HepG2 (cell line): ENCODE results near the gene CDT1. TPM values are rescaled to one million over a fixed set of nuclear protein-coding genes. Genes with fewer than 3 reads are reported as not detected.

ENCODE experiments used
- AHDC1 ChIP-seq: sonication (generic); formaldehyde crosslinking; IDR thresholded peaks from 2 replicates; pipeline ENCODE4 v1.5.1; 2020; ENCODE audit warnings: mild to moderate bottlenecking, missing genetic modification reagents, borderline replicate concordance
- DRAP1 ChIP-seq: IDR thresholded peaks from 2 replicates; pipeline ENCODE4 v1.6.1; 2016; ENCODE audit warnings: missing genetic modification reagents, missing compliant biosample characterization
- ELF1 ChIP-seq: sonication (generic); formaldehyde crosslinking; IDR thresholded peaks from 2 replicates; pipeline ENCODE4 v1.4.0; 2020; ENCODE audit warnings: missing genetic modification reagents
- GATA4 ChIP-seq: sonication (generic); IDR thresholded peaks from 2 replicates; pipeline ENCODE4 v1.6.1; 2016; ENCODE audit warnings: antibody characterized with exemption, low read depth, borderline replicate concordance
- HOXA3 ChIP-seq: sonication (generic); formaldehyde crosslinking; IDR thresholded peaks from 2 replicates; pipeline ENCODE4 v1.5.0; 2020; ENCODE audit warnings: missing genetic modification reagents
- NAIF1 ChIP-seq: sonication (generic); formaldehyde crosslinking; IDR thresholded peaks from 2 replicates; pipeline ENCODE4 v1.5.0; 2020; ENCODE audit warnings: mild to moderate bottlenecking, missing genetic modification reagents, borderline replicate concordance
- PAXIP1 ChIP-seq: sonication (generic); formaldehyde crosslinking; conservative IDR thresholded peaks from 2 replicates; pipeline ENCODE4 v1.4.0; 2020; ENCODE audit warnings: mild to moderate bottlenecking, missing genetic modification reagents, moderate library complexity
- PCBP1 ChIP-seq: fragments of 200-400 bp; formaldehyde crosslinking; IDR thresholded peaks from 2 replicates; pipeline ENCODE4 v1.6.1; 2017; ENCODE audit warnings: mild to moderate bottlenecking, low read depth, low read length, borderline replicate concordance
- REL ChIP-seq: sonication (generic); formaldehyde crosslinking; conservative IDR thresholded peaks from 2 replicates; pipeline ENCODE4 v1.8.0; 2022; ENCODE audit warnings: mild to moderate bottlenecking, missing genetic modification reagents, moderate library complexity
- STAT6 ChIP-seq: sonication (generic); formaldehyde crosslinking; IDR thresholded peaks from 2 replicates; pipeline ENCODE4 v1.4.0; 2020; ENCODE audit warnings: missing genetic modification reagents, mild to moderate bottlenecking, borderline replicate concordance
- ZNF280D ChIP-seq: sonication (generic); formaldehyde crosslinking; IDR thresholded peaks from 2 replicates; pipeline ENCODE4 v1.5.1; 2020; ENCODE audit warnings: mild to moderate bottlenecking, missing genetic modification reagents
- polyA plus RNA-seq, 8 experiments: library from polyadenylated mRNA; depleted of rRNA in 3 of 8; stranded (reverse) in 7 of 8; unstranded in 1 of 8; fragments of >200 nt; fragmentation: Illumina TruSeq in 4 of 8; extraction: Trizol in 4 of 8; gene quantifications; 2 replicates each; pipeline versions ENCODE4 v1.2.1 to v1.2.3, GENCODE V29; 2011 to 2016; ENCODE audit warnings: low read depth in 4 of 8, missing spikeins in 1 of 8, mixed read lengths in 1 of 8; ENCODE audit not compliant: insufficient read depth in 1 of 8
- total RNA-seq, 5 experiments: library from RNA; depleted of rRNA; stranded (reverse); fragments of >200 nt; fragmentation: Illumina TruSeq; extraction: Trizol; gene quantifications; 2 replicates each; pipeline ENCODE4 v1.2.3, GENCODE V29; 2016; ENCODE audit warnings: low read depth in 1 of 5

The CDT1 gene
- total and polyA plus RNA-seq, 2 of the 13 experiments (the other 11 are each of a cell fraction or from before 2014, with no cell fraction given), result 23.1 to 23.8 TPM

GRCh38 chr16:88810912-88811768 is 7.6 kb downstream of the CDT1 start (continued):
- TF ChIP-seq GATA4, result no peak; the same call in 1 of the 2 replicates
- TF ChIP-seq STAT6 (CRISPR knock-in tag), result no peak
- TF ChIP-seq PAXIP1 (CRISPR knock-in tag), result no peak; the same call in 1 of the 2 replicates
- peak; percentile 98 for TF ChIP-seq ELF1 (CRISPR knock-in tag)
- TF ChIP-seq ZNF280D, result no peak
- 0 out of 2 replicates have a peak, but pooled peaks have one; percentile 87 for TF ChIP-seq NAIF1 (CRISPR knock-in tag)
- TF ChIP-seq DRAP1, result no peak; the same call in 1 of the 2 replicates
- TF ChIP-seq AHDC1 (CRISPR knock-in tag), result 0 out of 2 replicates have a peak, but pooled peaks have one; percentile 5
- TF ChIP-seq REL (CRISPR knock-in tag), result no peak
- no peak; the same call in none of the 2 replicates for TF ChIP-seq HOXA3 (CRISPR knock-in tag)
- no peak for TF ChIP-seq PCBP1
